ENCODE results near the gene SMIM36. TPM values are rescaled to one million over a fixed set of nuclear protein-coding genes. Genes with fewer than 3 reads are reported as not detected.
A peak's percentile ranks its signal among the peaks of the same experiment; 100 is the strongest.

SMIM36 gene
- polyA plus RNA-seq, 3 donors: not detected

- no peak overlapping the region for H3K9ac ChIP-seq (ENCODE audit: insufficient read depth, low read length, poor library complexity, severe bottlenecking)
- no peak for DNase-seq
- H3K27me3 ChIP-seq (ENCODE audit: control insufficient read depth in 2 of 2, insufficient read depth in 2 of 2, low read length in 2 of 2): peaks cover 0 to 2% of the 10 kb centered on the region in 2 donors
- H3K36me3 ChIP-seq (replicated peaks in 1 of 2; ENCODE audit: control insufficient read depth in 1 of 2, insufficient read depth in 2 of 2, low read length in 2 of 2): no peaks in the 10 kb centered on the region
- H3K36me3 Mint-ChIP-seq: no peaks in the 10 kb centered on the region
- no peak overlapping the region for H3K4me2 ChIP-seq (replicated peaks; ENCODE audit: extremely low read depth, low read length, poor library complexity, severe bottlenecking)
- no peak overlapping the region for H3K4me3 Mint-ChIP-seq
- WGBS (ENCODE audit: insufficient coverage): 96% methylated on average over 4 of the region's 7 CpGs
- H3K4me1 ChIP-seq (ENCODE audit: control insufficient read depth in 1 of 2, insufficient read depth in 2 of 2, low read length in 2 of 2): peaks cover 12 to 13% of the 10 kb centered on the region in 2 donors
- H3K27me3 Mint-ChIP-seq (ENCODE audit: low read depth in 3 of 3): peaks cover 1 to 7% (median 2%) of the 10 kb centered on the region in 3 donors
- no peaks in the 10 kb centered on the region for H3K9me3 ChIP-seq (replicated peaks in 1 of 2; ENCODE audit: control insufficient read depth in 1 of 2, insufficient read depth in 1 of 2, low read length in 2 of 2)
- no peaks in the 10 kb centered on the region for H4K20me1 ChIP-seq (ENCODE audit: insufficient read depth, low read length)
- no peaks in the 10 kb centered on the region for H3K79me2 ChIP-seq (ENCODE audit: insufficient read depth, low read length)
- peaks cover 0 to 3% (median 0%) of the 10 kb centered on the region in 7 donors for H3K9me3 Mint-ChIP-seq
- no peak for TF ChIP-seq CTCF (IDR thresholded peaks at IDR 0.05)
- no peak overlapping the region for H3K27ac ChIP-seq (ENCODE audit: low read depth in 1 of 2, low read length in 2 of 2)
- no peak overlapping the region for H3K4me3 ChIP-seq (replicated peaks in 1 of 3; ENCODE audit: low read depth in 2 of 3, low read length in 3 of 3)
- intact Hi-C loops (cut with micrococcal nuclease): no loop called here
- no peak overlapping the region for H2AFZ ChIP-seq (ENCODE audit: insufficient read depth, low read depth, low read length, poor library complexity, severe bottlenecking)
- H3K4me1 Mint-ChIP-seq: peaks cover 18% of the 10 kb centered on the region
- H3K27ac Mint-ChIP-seq: no peak overlapping the region
These were observed 77.4 kb downstream of the SMIM36 start for GRCh38 chr17:55433629-55434422.

- DNase-seq: no peak
- H3K9ac ChIP-seq (ENCODE audit: insufficient read depth, low read length, poor library complexity, severe bottlenecking): no peak overlapping the region
- no peaks in the 10 kb centered on the region for H3K9me3 ChIP-seq (replicated peaks in 1 of 2; ENCODE audit: control insufficient read depth in 1 of 2, insufficient read depth in 1 of 2, low read length in 2 of 2)
- H2AFZ ChIP-seq (ENCODE audit: insufficient read depth, low read depth, low read length, poor library complexity, severe bottlenecking): no peak overlapping the region
- H3K4me3 Mint-ChIP-seq: no peak overlapping the region
- peaks cover 1 to 12% (median 3%) of the 10 kb centered on the region in 3 donors for H3K27me3 Mint-ChIP-seq (ENCODE audit: low read depth in 3 of 3)
- no peak overlapping the region for H3K4me2 ChIP-seq (replicated peaks; ENCODE audit: extremely low read depth, low read length, poor library complexity, severe bottlenecking)
- H3K79me2 ChIP-seq (ENCODE audit: insufficient read depth, low read length): no peaks in the 10 kb centered on the region
- intact Hi-C loops (cut with micrococcal nuclease): no loop called here
- H4K20me1 ChIP-seq (ENCODE audit: insufficient read depth, low read length): no peaks in the 10 kb centered on the region
- peaks cover 12 to 13% of the 10 kb centered on the region in 2 donors for H3K4me1 ChIP-seq (ENCODE audit: control insufficient read depth in 1 of 2, insufficient read depth in 2 of 2, low read length in 2 of 2)
- H3K36me3 Mint-ChIP-seq: no peaks in the 10 kb centered on the region
- no peak overlapping the region for H3K4me3 ChIP-seq (replicated peaks in 1 of 3; ENCODE audit: low read depth in 2 of 3, low read length in 3 of 3)
- no peak overlapping the region for H3K27ac ChIP-seq (ENCODE audit: low read depth in 1 of 2, low read length in 2 of 2)
- peaks cover 0 to 2% of the 10 kb centered on the region in 2 donors for H3K27me3 ChIP-seq (ENCODE audit: control insufficient read depth in 2 of 2, insufficient read depth in 2 of 2, low read length in 2 of 2)
- peak overlapping the region in 1 of 7 donors; percentile 62 for H3K27ac Mint-ChIP-seq
- peaks cover 18% of the 10 kb centered on the region for H3K4me1 Mint-ChIP-seq
- TF ChIP-seq CTCF (IDR thresholded peaks at IDR 0.05): no peak
- no peaks in the 10 kb centered on the region for H3K36me3 ChIP-seq (replicated peaks in 1 of 2; ENCODE audit: control insufficient read depth in 1 of 2, insufficient read depth in 2 of 2, low read length in 2 of 2)
- peaks cover 0 to 2% (median 0%) of the 10 kb centered on the region in 7 donors for H3K9me3 Mint-ChIP-seq
- WGBS (ENCODE audit: insufficient coverage): 100% methylated on average over 1 of the region's 7 CpGs
These were observed 78.1 kb downstream of the SMIM36 start for GRCh38 chr17:55433029-55433628.
